HG03571 (cell line): ENCODE results near the gene MAPK6.
"Not testable (repeated sequence)": the region's sequence is repeated elsewhere in the genome, so short reads cannot be mapped to it uniquely, and the experiment has no call there.

ENCODE experiments used
- ATAC-seq: cut with Tn5 transposase; IDR thresholded peaks from one replicate; pipeline ENCODE4 v1.9.1; 2021; ENCODE audit not compliant: unreplicated experiment

The MAPK6 gene

GRCh38 chr15:52078876-52079700 is 60.1 kb downstream of the MAPK6 start:
- ATAC-seq: no peak

- ATAC-seq: no peak
Observed at GRCh38 chr15:52080031-52080430, 61.0 kb downstream of the MAPK6 start.

GRCh38 chr15:52080706-52081392 is 61.8 kb downstream of the MAPK6 start:
- ATAC-seq: no peak

GRCh38 chr15:52082197-52083036 is 63.4 kb downstream of the MAPK6 start:
- peak; percentile 61 for ATAC-seq

GRCh38 chr15:52083037-52083359 is 64.0 kb downstream of the MAPK6 start:
- ATAC-seq: not testable (repeated sequence)

GRCh38 chr15:52083603-52084002 is 64.6 kb downstream of the MAPK6 start:
- no peak for ATAC-seq

GRCh38 chr15:52085299-52085698 is 66.3 kb downstream of the MAPK6 start:
- ATAC-seq: no peak

GRCh38 chr15:52086011-52086786 is 67.2 kb downstream of the MAPK6 start:
- ATAC-seq: no peak

GRCh38 chr15:52090193-52090592 is 71.2 kb downstream of the MAPK6 start:
- ATAC-seq: no peak

GRCh38 chr15:52093167-52093538 is 74.1 kb downstream of the MAPK6 start:
- no peak for ATAC-seq

GRCh38 chr15:52093539-52094510 is 74.8 kb downstream of the MAPK6 start:
- ATAC-seq: no peak

- ATAC-seq: no peak
Observed at GRCh38 chr15:52094811-52095584, 76.0 kb downstream of the MAPK6 start.

GRCh38 chr15:52095597-52096262 is 76.7 kb downstream of the MAPK6 start:
- ATAC-seq: no peak

GRCh38 chr15:52096536-52096935 is 77.5 kb downstream of the MAPK6 start:
- not testable (repeated sequence) for ATAC-seq

GRCh38 chr15:52097180-52097579 is 78.2 kb downstream of the MAPK6 start:
- no peak for ATAC-seq

- no peak for ATAC-seq
Observed at GRCh38 chr15:52098323-52098722, 79.3 kb downstream of the MAPK6 start.

- no peak for ATAC-seq
Observed at GRCh38 chr15:52099651-52100272, 80.7 kb downstream of the MAPK6 start.
